Sigmoid colon (tissue), 4 donors: ENCODE data around the gene ZCCHC24.

Experiments
- EP300 ChIP-seq, 4 donors: sonication (generic); formaldehyde crosslinking; IDR thresholded peaks; one replicate each; pipeline ENCODE4 v1.6.1; 2017; ENCODE audit warnings: antibody characterized with exemption in 4 of 4
- POLR2A ChIP-seq, 2 donors: fragments of 450-650 bp; IDR thresholded peaks; one replicate each; pipeline ENCODE4 v1.6.1; 2016; ENCODE audit warnings: antibody characterized with exemption in 2 of 2, mild to moderate bottlenecking in 2 of 2, moderate library complexity in 2 of 2
- TF ChIP-seq, protein P1 (sequence below), 4 experiments: fragments of 450-650 bp in 3 of 4; fragments of 200-600 bp in 1 of 4; IDR thresholded peaks; one replicate each; pipeline ENCODE4 v1.5.1; 2016 to 2019; ENCODE audit warnings: antibody characterized with exemption in 4 of 4, mild to moderate bottlenecking in 3 of 4, moderate library complexity in 2 of 4

- TF ChIP-seq, protein P1, sequence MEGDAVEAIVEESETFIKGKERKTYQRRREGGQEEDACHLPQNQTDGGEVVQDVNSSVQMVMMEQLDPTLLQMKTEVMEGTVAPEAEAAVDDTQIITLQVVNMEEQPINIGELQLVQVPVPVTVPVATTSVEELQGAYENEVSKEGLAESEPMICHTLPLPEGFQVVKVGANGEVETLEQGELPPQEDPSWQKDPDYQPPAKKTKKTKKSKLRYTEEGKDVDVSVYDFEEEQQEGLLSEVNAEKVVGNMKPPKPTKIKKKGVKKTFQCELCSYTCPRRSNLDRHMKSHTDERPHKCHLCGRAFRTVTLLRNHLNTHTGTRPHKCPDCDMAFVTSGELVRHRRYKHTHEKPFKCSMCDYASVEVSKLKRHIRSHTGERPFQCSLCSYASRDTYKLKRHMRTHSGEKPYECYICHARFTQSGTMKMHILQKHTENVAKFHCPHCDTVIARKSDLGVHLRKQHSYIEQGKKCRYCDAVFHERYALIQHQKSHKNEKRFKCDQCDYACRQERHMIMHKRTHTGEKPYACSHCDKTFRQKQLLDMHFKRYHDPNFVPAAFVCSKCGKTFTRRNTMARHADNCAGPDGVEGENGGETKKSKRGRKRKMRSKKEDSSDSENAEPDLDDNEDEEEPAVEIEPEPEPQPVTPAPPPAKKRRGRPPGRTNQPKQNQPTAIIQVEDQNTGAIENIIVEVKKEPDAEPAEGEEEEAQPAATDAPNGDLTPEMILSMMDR (IDR thresholded peaks at IDR 0.05): no peak
- no peak for TF ChIP-seq EP300 (IDR thresholded peaks at IDR 0.05)
- no peak for TF ChIP-seq POLR2A (IDR thresholded peaks at IDR 0.05)
Observed at GRCh38 chr10:79376078-79376628, 69.3 kb downstream of the ZCCHC24 start.
